ENCODE data around the gene SLC4A1. TPM values are rescaled to one million over a fixed set of nuclear protein-coding genes. Genes with fewer than 3 reads are reported as not detected.

Gene SLC4A1
- total and polyA plus RNA-seq, 2 experiments from 2014 or later = not detected

- Histone ChIP-seq H3K36me3 (ENCODE audit: insufficient read depth) (no peaks in the 10 kb centered on the region), H3K4me1 (ENCODE audit: insufficient read depth) (peaks cover 7% of the 10 kb centered on the region; the same call in 1 of the 2 replicates), H3K27ac (ENCODE audit: low read depth) (no peak overlapping the region), H3F3A (replicated peaks; ENCODE audit: low read depth) (no peaks in the 10 kb centered on the region), H3K4me3 (no peak overlapping the region), H3K9me2 (ENCODE audit: insufficient read depth) (no peaks in the 10 kb centered on the region), H3K79me2 (replicated peaks; ENCODE audit: insufficient read depth) (no peaks in the 10 kb centered on the region), H4K20me1 (replicated peaks; ENCODE audit: insufficient read depth) (no peaks in the 10 kb centered on the region), H3K27me3 (ENCODE audit: insufficient read depth) (no peaks in the 10 kb centered on the region), H2AFZ (no peak overlapping the region), H3K4me2 (no peak overlapping the region)
- no peak for TF ChIP-seq CTCF (conservative IDR thresholded peaks at IDR 0.05; ENCODE audit: low read depth in 2 of 2)
- no peak for TF ChIP-seq POLR2AphosphoS5 (IDR thresholded peaks at IDR 0.05; ENCODE audit: low read depth)
- no peak for TF ChIP-seq EZH2phosphoT487 (IDR thresholded peaks at IDR 0.05; ENCODE audit: unreplicated experiment)
- no peak for TF ChIP-seq JUNB (IDR thresholded peaks at IDR 0.05; ENCODE audit: unreplicated experiment)
- no peak for TF ChIP-seq ZNF331 (CRISPR knock-in tag; IDR thresholded peaks at IDR 0.05; ENCODE audit: low read depth)
- TF ChIP-seq ZNF462 (CRISPR knock-in tag; IDR thresholded peaks at IDR 0.05) = no peak
- no peak for TF ChIP-seq REST (IDR thresholded peaks at IDR 0.05; ENCODE audit: unreplicated experiment)
- TF ChIP-seq ETS1 (IDR thresholded peaks at IDR 0.05) = no peak
- no peak for TF ChIP-seq NANOG (IDR thresholded peaks at IDR 0.05; ENCODE audit: borderline replicate concordance)
- no peak for TF ChIP-seq ZNF114 (CRISPR knock-in tag; IDR thresholded peaks at IDR 0.05)
- no peak for TF ChIP-seq CREB1 (CRISPR knock-in tag; IDR thresholded peaks at IDR 0.05; ENCODE audit: low read depth)
- TF ChIP-seq STAT1 (IDR thresholded peaks at IDR 0.05; ENCODE audit: unreplicated experiment) = no peak
- TF ChIP-seq EZH2 (IDR thresholded peaks at IDR 0.05; ENCODE audit: low read depth, unreplicated experiment) = no peak
- ATAC-seq (no peak; the same call in 2 of the 3 replicates), DNase-seq (ENCODE audit: low spot score) (no peak)
- Mint-ChIP-seq H3K4me1 (peaks cover 20% of the 10 kb centered on the region), H3K27ac (no peak overlapping the region; the same call in 1 of the 2 replicates), H3K36me3 (ENCODE audit: low read depth) (no peaks in the 10 kb centered on the region; the same call in 2 of the 3 replicates), H3K4me3 (no peak overlapping the region), H3K27me3 (ENCODE audit: insufficient read depth, low read depth, poor library complexity) (peaks cover 15% of the 10 kb centered on the region), H3K9me3 (no peaks in the 10 kb centered on the region)
Observed at GRCh38 chr17:44272321-44272951, 4.5 kb upstream of the SLC4A1 start.

All from GM23338 (cell line).